Right lobe of liver (tissue), 4 donors: ENCODE results near the gene COL23A1.

ENCODE experiments used
- POLR2A ChIP-seq: fragments of 450-650 bp; IDR thresholded peaks from one replicate; pipeline ENCODE4 v1.6.1; 2017; ENCODE audit warnings: antibody characterized with exemption, mild to moderate bottlenecking
- TF ChIP-seq, protein P1 (sequence below), 4 donors: fragments of 200-600 bp in 3 of 4; fragments of 450-650 bp in 1 of 4; IDR thresholded peaks; one replicate each; pipeline versions ENCODE4 v1.5.1 to v1.8.0; 2016 to 2022; ENCODE audit warnings: antibody characterized with exemption in 4 of 4, mild to moderate bottlenecking in 2 of 4
- donor health status: DM: no; HTN: no; CAD: no.
- donor health status: DM: no; HTN: no; CAD: no.
- donor health status: DM: no; HTN: yes; CAD: no.

DNA sequence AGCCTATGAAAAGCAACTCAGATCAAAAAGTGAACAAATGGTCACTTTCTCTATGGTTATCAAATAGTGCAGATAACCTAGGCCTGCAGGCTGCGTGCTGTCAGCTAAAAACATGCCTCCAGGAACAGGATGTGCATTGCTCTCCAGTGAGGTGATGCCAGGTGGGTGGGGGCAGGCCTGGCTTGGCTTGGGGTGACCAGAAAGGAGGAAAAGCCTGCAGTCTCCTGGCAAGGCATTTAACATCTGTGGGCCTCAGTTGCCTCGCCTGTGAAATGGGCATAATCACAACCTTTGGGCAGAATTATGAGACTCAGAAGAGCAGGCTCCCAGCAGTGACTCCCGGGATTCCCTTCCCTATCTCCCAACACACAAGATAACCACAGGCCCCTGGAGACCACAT lies 135.9 kb downstream of the COL23A1 start:
- TF ChIP-seq, protein P1, sequence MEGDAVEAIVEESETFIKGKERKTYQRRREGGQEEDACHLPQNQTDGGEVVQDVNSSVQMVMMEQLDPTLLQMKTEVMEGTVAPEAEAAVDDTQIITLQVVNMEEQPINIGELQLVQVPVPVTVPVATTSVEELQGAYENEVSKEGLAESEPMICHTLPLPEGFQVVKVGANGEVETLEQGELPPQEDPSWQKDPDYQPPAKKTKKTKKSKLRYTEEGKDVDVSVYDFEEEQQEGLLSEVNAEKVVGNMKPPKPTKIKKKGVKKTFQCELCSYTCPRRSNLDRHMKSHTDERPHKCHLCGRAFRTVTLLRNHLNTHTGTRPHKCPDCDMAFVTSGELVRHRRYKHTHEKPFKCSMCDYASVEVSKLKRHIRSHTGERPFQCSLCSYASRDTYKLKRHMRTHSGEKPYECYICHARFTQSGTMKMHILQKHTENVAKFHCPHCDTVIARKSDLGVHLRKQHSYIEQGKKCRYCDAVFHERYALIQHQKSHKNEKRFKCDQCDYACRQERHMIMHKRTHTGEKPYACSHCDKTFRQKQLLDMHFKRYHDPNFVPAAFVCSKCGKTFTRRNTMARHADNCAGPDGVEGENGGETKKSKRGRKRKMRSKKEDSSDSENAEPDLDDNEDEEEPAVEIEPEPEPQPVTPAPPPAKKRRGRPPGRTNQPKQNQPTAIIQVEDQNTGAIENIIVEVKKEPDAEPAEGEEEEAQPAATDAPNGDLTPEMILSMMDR (IDR thresholded peaks at IDR 0.05), result no peak
- TF ChIP-seq POLR2A, result no peak
